ENCODE results near the gene FBRSL1. TPM values are rescaled to one million over a fixed set of nuclear protein-coding genes. Genes with fewer than 3 reads are reported as not detected.

FBRSL1 gene
- total RNA-seq, 1 donor from 2014 or later: 3.6 TPM

DNA sequence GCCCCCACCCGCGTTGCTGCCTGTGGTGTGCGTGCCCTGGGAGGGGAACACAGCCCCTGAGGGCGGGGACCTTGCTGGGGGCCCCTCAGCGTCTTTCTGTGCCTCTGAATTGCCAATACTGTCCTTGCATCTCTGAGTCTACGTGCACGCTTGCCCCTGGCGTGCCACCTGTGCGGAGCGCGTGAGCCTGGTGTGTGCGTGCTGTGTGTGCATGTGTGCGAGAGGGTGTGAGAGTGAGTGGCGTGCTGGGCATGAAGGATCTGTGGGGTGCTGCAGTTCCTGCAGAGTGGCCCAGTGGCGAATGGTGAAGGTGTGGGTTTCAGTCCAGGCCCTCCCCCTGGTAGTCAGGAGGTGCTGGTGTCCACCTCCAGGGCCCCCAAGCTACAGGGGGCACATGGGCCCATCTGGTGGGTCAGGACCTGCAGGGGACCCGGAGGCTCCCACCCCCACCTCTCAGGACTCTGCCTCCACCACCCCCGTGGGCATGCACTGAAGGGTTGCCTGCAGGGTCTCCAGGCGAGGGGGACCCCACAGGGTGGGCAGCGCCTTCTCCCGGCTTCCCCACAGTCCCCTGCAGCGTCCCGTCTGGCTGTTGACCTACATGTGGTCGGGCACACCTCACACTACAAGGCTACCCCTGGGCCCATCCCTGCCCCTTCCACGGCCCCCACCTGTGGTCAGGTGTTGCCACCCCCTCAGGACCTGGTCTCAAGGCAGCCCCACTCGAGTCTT is 21.0 kb downstream of the FBRSL1 start:
- no peak for DNase-seq (ENCODE audit: low read depth in 2 of 2)

GRCh38 chr12:132511516-132512196 is 21.7 kb downstream of the FBRSL1 start:
- DNase-seq (ENCODE audit: low read depth in 2 of 2): no peak

- no peak for DNase-seq (ENCODE audit: low read depth in 2 of 2)
These were observed 22.5 kb downstream of the FBRSL1 start for GRCh38 chr12:132512197-132513069.

GRCh38 chr12:132513070-132513398 is 23.1 kb downstream of the FBRSL1 start:
- no peak for DNase-seq (ENCODE audit: low read depth in 2 of 2)

- no peak for DNase-seq (ENCODE audit: low read depth in 2 of 2)
These were observed 23.6 kb downstream of the FBRSL1 start for GRCh38 chr12:132513458-132514135.

- no peak for DNase-seq (ENCODE audit: low read depth in 2 of 2)
These were observed 24.4 kb downstream of the FBRSL1 start for GRCh38 chr12:132514216-132514820.

DNA sequence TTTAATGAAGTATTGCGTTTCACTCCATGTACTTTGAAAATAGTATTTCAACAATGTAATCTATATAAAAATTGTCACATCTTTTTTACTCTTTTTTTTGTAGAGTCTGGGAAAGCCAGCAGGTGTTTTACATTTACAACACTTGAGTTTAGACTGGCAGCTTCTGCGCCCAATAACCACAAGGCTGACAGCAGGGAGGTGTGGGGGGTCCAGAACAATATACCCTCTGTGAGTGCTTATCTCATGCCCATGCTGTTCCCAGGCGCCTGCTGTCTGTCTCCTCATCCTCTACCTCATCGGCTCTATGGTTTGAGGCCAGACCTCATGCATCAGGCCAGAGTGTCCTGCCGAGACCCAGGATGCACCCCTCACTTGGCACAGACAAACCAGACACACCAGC is 24.9 kb downstream of the FBRSL1 start:
- DNase-seq (ENCODE audit: low read depth in 2 of 2): no peak

GRCh38 chr12:132516095-132517012 is 26.4 kb downstream of the FBRSL1 start:
- DNase-seq (ENCODE audit: low read depth in 2 of 2): no peak

GRCh38 chr12:132517013-132517739 is 27.2 kb downstream of the FBRSL1 start:
- no peak for DNase-seq (ENCODE audit: low read depth in 2 of 2)

- no peak for DNase-seq (ENCODE audit: low read depth in 2 of 2)
These were observed 27.8 kb downstream of the FBRSL1 start for GRCh38 chr12:132517740-132518100.

DNA sequence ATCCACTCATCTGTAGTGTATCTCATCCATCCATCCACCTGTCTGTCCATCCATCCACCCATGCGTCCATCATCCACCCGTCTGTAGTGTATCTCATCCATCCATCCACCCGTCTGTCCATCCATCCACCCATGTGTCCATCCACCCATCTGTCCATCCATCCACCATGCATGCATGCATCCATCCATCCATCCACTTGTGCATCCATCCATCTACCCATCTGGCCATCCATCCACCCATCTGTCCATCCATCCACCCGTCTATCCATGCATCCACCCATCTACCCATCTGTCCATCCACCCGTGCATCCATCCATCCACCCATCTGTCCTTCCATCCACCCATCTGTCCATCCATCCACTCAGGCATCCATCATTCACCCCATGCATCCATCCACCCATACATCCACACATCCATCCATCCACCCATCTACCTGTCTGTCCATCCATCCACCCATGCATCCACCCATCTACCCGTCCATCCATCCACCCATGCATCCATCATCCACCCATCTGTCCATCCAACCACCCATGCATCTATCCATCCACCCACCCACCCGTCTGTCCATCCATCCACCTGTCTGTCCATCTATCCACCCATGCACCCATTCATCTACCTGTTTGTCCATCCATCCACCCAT is 28.5 kb downstream of the FBRSL1 start:
- no peak for DNase-seq (ENCODE audit: low read depth in 2 of 2)

- DNase-seq (ENCODE audit: low read depth in 2 of 2): no peak
These were observed 30.7 kb downstream of the FBRSL1 start for GRCh38 chr12:132520421-132521199.

DNA sequence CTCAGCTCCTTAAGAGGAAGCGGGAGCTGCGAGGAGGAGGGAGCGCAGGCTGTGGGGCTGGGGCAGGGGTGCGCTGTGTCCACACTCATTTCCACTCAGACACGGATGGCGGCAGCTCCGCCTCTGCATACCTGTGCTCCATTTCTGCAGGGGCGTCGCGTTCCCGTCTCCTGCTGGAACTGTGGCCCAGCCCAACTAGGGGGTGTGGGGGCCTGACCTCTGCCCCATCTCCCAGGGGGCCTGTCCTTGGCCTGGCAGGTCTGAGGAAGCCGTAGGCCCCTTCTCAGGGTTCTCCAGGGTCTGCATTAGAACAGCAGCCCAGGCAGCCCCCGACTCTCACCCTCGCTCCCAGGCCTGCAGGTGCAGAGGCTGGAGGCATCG is 31.2 kb downstream of the FBRSL1 start:
- no peak for DNase-seq (ENCODE audit: low read depth in 2 of 2)

DNA sequence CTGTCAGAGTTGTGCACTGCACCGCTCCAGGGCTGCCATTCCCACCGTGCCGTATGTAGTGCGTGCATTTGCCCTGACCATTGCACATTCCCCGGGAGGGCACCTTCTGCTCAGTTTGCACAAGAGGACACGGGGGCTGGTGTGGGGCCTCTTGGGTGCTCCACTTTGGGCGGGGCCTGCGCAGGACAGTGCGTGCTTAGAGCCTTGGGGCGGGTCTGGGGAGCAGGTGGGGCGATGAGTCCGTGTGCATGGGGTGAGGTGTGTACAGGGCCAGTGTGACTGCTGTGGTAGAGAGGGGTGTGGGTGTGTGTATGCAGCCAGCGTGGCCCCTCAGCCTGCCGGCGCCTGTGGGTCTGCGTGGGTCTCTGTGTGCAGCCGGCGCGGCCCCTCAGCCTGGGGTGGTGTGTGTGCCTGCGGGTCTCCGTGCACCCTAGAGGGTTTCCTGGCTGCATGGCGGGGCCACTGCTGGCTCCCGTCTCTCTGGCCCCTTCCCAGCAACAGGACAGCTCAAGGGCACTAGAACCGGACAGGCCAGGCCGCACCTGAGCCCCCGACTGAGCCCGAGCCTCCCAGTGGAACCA is 31.9 kb downstream of the FBRSL1 start:
- no peak for DNase-seq (ENCODE audit: low read depth in 2 of 2)

- no peak for DNase-seq (ENCODE audit: low read depth in 2 of 2)
These were observed 32.8 kb downstream of the FBRSL1 start for GRCh38 chr12:132522592-132523380.

DNA sequence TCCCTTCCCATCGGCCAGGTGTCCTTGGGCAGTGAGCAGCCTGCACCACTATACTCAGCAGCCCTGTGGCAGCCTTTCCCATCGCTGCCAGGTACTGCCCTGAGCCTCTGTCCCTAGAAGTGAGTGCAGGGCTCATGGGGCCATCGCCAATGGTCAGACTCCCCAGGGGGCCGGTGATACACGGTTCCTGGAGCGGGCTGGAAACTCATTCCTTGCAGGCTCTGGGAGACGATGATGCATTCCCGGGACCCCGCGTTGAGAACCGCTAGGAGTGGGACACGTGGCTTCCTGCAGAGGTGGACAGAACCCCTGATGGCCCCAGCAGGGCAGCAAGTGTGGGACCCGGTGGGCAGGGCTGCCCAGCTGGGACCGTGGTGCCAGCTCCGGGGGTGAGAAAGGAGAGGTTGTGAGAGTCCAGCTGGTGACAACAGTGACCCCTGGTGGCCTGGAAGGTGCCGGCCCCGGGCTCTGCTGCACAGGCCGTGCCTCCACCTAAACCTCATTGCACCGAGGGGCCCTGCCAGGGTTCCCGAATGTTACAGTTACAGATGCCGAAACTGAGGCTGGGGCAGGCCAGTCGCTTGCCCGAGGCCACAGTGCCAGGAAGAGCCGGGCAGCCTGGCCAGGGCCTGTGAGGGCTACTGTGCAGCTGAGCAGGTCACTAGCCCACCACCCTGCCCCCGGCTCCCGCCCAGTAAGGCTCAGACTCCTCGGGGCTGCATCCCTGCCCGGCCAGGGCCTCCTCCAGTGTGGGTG is 33.8 kb downstream of the FBRSL1 start:
- peak; percentile 65 to 72 for DNase-seq (ENCODE audit: low read depth in 2 of 2)

Data from lung microvascular endothelial cell (primary cell).